Hindlimb muscle (tissue), 1 donor: ENCODE results near the gene CARD18. TPM values are rescaled to one million over a fixed set of nuclear protein-coding genes. Genes with fewer than 3 reads are reported as not detected.

Experiments
- polyA plus RNA-seq: library from polyadenylated mRNA; unstranded; fragments of 120-200 nt; gene quantifications from one replicate; pipeline ENCODE4 v1.2.1, GENCODE V29; 2013; ENCODE audit not compliant: insufficient read length

Gene CARD18
- polyA plus RNA-seq, 1 donor, result not detected

Other genes starting within 250 kb of the CARD18 start
- gene CASP12, start 241.3 kb downstream of the CARD18 start, polyA plus RNA-seq, result 0.31 TPM
- 29.7 TPM for gene CASP4, start 171.2 kb downstream of the CARD18 start, polyA plus RNA-seq
- gene CASP5, start 116.6 kb downstream of the CARD18 start, polyA plus RNA-seq, result not detected
- gene CASP1, start 104.6 kb downstream of the CARD18 start, polyA plus RNA-seq, result 9.4 TPM
- 19.1 TPM for gene CARD16, start 94.4 kb downstream of the CARD18 start, polyA plus RNA-seq